IPS-NIHi7 (cell line): Measurements from ENCODE around the gene SPATA46.
"Not testable (repeated sequence)": the region's sequence is repeated elsewhere in the genome, so short reads cannot be mapped to it uniquely, and the experiment has no call there.

Experiments
- DNase-seq: peaks from one replicate; pipeline ENCODE4 v3.0.0; 2012; ENCODE audit warnings: mixed read lengths; ENCODE audit errors: extremely low spot score

SPATA46 gene

GRCh38 chr1:162376691-162377090, at the start of gene SPATA46:
SPATA46 (minus strand) TSS chr1:162376854; CDS start chr1:162376790, 64 bp downstream.
- DNase-seq = no peak

GRCh38 chr1:162422662-162423375, 46.2 kb upstream of the SPATA46 start:
- no peak for DNase-seq

- no peak for DNase-seq
These were observed 44.9 kb upstream of the SPATA46 start for GRCh38 chr1:162421258-162422164.

GRCh38 chr1:162420120-162420519, 43.5 kb upstream of the SPATA46 start:
- no peak for DNase-seq

- DNase-seq = not testable (repeated sequence)
These were observed 42.8 kb upstream of the SPATA46 start for GRCh38 chr1:162419450-162419931.

- DNase-seq = not testable (repeated sequence)
These were observed 41.9 kb upstream of the SPATA46 start for GRCh38 chr1:162418584-162418983.

GRCh38 chr1:162417650-162418049, 41.0 kb upstream of the SPATA46 start:
- DNase-seq = no peak

GRCh38 chr1:162416909-162417308, 40.3 kb upstream of the SPATA46 start:
- no peak for DNase-seq

- no peak for DNase-seq
These were observed 39.6 kb upstream of the SPATA46 start for GRCh38 chr1:162416215-162416614.

GRCh38 chr1:162412002-162412401, 35.3 kb upstream of the SPATA46 start, which contains the start of gene SH2D1B:
SH2D1B (minus strand) TSS chr1:162412136; CDS start chr1:162412016, 120 bp downstream.
- no peak for DNase-seq

- DNase-seq = no peak
These were observed 30.9 kb upstream of the SPATA46 start for GRCh38 chr1:162407539-162407938.

GRCh38 chr1:162406811-162407210, 30.2 kb upstream of the SPATA46 start:
- no peak for DNase-seq

- no peak for DNase-seq
These were observed 29.1 kb upstream of the SPATA46 start for GRCh38 chr1:162405800-162406199.

- DNase-seq = no peak
These were observed 28.0 kb upstream of the SPATA46 start for GRCh38 chr1:162404550-162405160.

- no peak for DNase-seq
These were observed 24.2 kb upstream of the SPATA46 start for GRCh38 chr1:162400790-162401355.

- DNase-seq = peak; percentile 29
These were observed 22.4 kb upstream of the SPATA46 start for GRCh38 chr1:162398999-162399580.

- DNase-seq = no peak
These were observed 21.4 kb upstream of the SPATA46 start for GRCh38 chr1:162397943-162398560.

- no peak for DNase-seq
These were observed 20.4 kb upstream of the SPATA46 start for GRCh38 chr1:162397039-162397448.

- no peak for DNase-seq
These were observed 19.7 kb upstream of the SPATA46 start for GRCh38 chr1:162396201-162396906.
